ENCODE measurements around the gene GCNA. TPM values are rescaled to one million over a fixed set of nuclear protein-coding genes. Genes with fewer than 3 reads are reported as not detected.

GCNA gene
- total and polyA plus RNA-seq, 10 of the 15 experiments (the other 5 are each of a cell fraction or from before 2014, with no cell fraction given): 0.37 to 1.6 (median 0.90) TPM

DNA sequence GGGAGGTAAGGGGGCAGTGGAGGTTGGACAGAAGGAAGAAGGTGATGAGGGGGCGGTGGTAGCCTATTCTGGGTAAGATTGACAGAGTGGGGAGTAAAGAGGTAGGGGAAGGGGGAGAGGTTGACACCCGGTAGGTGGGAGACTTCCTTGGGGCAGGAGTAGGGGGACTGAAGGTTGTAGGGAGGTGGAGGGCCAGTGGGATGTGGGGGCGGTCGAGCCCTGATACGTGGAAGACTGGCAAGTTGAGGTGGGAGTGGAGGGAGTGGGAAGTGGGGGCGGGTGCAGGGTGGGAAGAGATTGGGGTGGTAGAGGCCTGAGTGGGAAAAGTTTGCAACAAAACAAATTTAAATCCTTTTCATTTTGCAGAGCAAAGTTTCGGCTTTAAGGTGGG is 1.7 kb downstream of the GCNA start (continued):
- TF ChIP-seq, protein P1, sequence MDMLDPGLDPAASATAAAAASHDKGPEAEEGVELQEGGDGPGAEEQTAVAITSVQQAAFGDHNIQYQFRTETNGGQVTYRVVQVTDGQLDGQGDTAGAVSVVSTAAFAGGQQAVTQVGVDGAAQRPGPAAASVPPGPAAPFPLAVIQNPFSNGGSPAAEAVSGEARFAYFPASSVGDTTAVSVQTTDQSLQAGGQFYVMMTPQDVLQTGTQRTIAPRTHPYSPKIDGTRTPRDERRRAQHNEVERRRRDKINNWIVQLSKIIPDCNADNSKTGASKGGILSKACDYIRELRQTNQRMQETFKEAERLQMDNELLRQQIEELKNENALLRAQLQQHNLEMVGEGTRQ (IDR thresholded peaks at IDR 0.05; ENCODE audit: borderline replicate concordance, low read depth, low read length): no peak
- TF ChIP-seq HDAC2 (IDR thresholded peaks at IDR 0.05) (no peak), TAF1 (IDR thresholded peaks at IDR 0.05; ENCODE audit: borderline replicate concordance, low read depth, low read length) (no peak)
- TF ChIP-seq, protein P2, sequence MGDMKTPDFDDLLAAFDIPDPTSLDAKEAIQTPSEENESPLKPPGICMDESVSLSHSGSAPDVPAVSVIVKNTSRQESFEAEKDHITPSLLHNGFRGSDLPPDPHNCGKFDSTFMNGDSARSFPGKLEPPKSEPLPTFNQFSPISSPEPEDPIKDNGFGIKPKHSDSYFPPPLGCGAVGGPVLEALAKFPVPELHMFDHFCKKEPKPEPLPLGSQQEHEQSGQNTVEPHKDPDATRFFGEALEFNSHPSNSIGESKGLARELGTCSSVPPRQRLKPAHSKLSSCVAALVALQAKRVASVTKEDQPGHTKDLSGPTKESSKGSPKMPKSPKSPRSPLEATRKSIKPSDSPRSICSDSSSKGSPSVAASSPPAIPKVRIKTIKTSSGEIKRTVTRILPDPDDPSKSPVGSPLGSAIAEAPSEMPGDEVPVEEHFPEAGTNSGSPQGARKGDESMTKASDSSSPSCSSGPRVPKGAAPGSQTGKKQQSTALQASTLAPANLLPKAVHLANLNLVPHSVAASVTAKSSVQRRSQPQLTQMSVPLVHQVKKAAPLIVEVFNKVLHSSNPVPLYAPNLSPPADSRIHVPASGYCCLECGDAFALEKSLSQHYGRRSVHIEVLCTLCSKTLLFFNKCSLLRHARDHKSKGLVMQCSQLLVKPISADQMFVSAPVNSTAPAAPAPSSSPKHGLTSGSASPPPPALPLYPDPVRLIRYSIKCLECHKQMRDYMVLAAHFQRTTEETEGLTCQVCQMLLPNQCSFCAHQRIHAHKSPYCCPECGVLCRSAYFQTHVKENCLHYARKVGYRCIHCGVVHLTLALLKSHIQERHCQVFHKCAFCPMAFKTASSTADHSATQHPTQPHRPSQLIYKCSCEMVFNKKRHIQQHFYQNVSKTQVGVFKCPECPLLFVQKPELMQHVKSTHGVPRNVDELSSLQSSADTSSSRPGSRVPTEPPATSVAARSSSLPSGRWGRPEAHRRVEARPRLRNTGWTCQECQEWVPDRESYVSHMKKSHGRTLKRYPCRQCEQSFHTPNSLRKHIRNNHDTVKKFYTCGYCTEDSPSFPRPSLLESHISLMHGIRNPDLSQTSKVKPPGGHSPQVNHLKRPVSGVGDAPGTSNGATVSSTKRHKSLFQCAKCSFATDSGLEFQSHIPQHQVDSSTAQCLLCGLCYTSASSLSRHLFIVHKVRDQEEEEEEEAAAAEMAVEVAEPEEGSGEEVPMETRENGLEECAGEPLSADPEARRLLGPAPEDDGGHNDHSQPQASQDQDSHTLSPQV (IDR thresholded peaks at IDR 0.05): no peak

DNA sequence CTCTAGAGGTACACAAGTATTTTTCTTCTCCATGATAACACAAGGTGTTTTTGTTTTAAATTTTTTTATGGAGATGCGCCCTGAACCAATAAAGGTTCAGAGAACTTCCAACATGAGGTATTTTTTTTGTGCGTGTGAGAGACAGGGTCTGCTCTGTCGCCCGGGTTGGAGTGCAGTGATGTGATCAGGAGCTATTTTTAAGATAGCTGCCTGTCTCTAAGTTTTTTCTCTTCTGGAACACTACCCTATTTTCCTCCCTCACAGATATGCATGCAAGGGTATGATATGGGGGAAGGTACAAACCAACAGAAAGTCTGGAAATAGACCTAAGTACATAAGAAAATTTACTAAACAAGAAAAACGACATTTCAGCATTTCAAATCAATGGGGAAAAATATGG is 3.0 kb downstream of the GCNA start:
- H3K4me2 ChIP-seq (ENCODE audit: control insufficient read depth, insufficient read depth): no peak overlapping the region
- in situ Hi-C loops (cut with MboI) (no loop called here), intact Hi-C loops (cut with micrococcal nuclease; ENCODE audit: unreplicated experiment) (no loop called here)
- RAD21 ChIA-PET (ENCODE audit: unreplicated experiment): no interaction called here
- no peaks in the 10 kb centered on the region for H3K27me3 ChIP-seq (replicated peaks in 1 of 2; ENCODE audit: control insufficient read depth in 2 of 2, insufficient read depth in 2 of 2, low read length in 1 of 2)
- no peak overlapping the region for H3K27ac ChIP-seq (ENCODE audit: control insufficient read depth, insufficient read depth)
- CTCF ChIA-PET: no interaction called here
- H3K4me3 ChIP-seq: no peak overlapping the region
- POLR2A ChIA-PET: no interaction called here
- H3K4me1 ChIP-seq (ENCODE audit: control insufficient read depth, insufficient read depth, low read length): no peaks in the 10 kb centered on the region
- TF ChIP-seq ZNF207 (IDR thresholded peaks at IDR 0.05; ENCODE audit: borderline replicate concordance): no peak
- TF ChIP-seq, protein P2 (IDR thresholded peaks at IDR 0.05): no peak
- TF ChIP-seq RB1 (IDR thresholded peaks at IDR 0.05; ENCODE audit: borderline replicate concordance): no peak
- no peak for TF ChIP-seq SMAD5 (IDR thresholded peaks at IDR 0.05; ENCODE audit: low read depth)
- TF ChIP-seq JUND (IDR thresholded peaks at IDR 0.05; ENCODE audit: low read depth, low read length): no peak
- WGBS (ENCODE audit: insufficient coverage, insufficient replicate concordance, low lambda C conversion rate, missing lambda C conversion rate): 74% methylated on average over 5 of the region's 5 CpGs
- H3K36me3 ChIP-seq (ENCODE audit: control insufficient read depth in 2 of 2, insufficient read depth in 2 of 2, low read length in 1 of 2): no peaks in the 10 kb centered on the region; a peak in 1 of 4 replicates
- H3K9me3 ChIP-seq (replicated peaks; ENCODE audit: control insufficient read depth, insufficient read depth, low read length): no peaks in the 10 kb centered on the region
- no peak overlapping the region for H3K9ac ChIP-seq (ENCODE audit: control insufficient read depth, insufficient read depth, low read length)
- ATAC-seq (no peak), FAIRE-seq (no peak), DNase-seq (ENCODE audit: low read depth, low spot score) (no peak)
- no TSS peak for BruUV-seq (replicated peaks)
- no peaks in the 10 kb centered on the region for H3K79me2 ChIP-seq (ENCODE audit: control insufficient read depth, insufficient read depth, low read length)
- no peak overlapping the region for H2AFZ ChIP-seq (ENCODE audit: control insufficient read depth, low read depth, low read length)
- no peaks in the 10 kb centered on the region for H4K20me1 ChIP-seq (ENCODE audit: control insufficient read depth, insufficient read depth)
- SMC1A ChIA-PET (ENCODE audit: uncharacterized antibody, unreplicated experiment): no interaction called here
